Panc1 (cell line): ENCODE results near the gene C18orf54. TPM values are rescaled to one million over a fixed set of nuclear protein-coding genes. Genes with fewer than 3 reads are reported as not detected.

Experiments used
- ATAC-seq: fragments of 200-7000 bp; cut with Tn5 transposase; 2 replicates; pipeline ENCODE4 v1.9.1; 2020; ENCODE audit warnings: mild to moderate bottlenecking, moderate library complexity
- BruUV-seq: library from RNA; stranded (reverse); fragments of 400-500 nt; replicated peaks from 2 replicates; lab custom pipeline; 2021; lab: Mats Ljungman, UMichigan
- CTCF ChIA-PET: fragments of 300-600 bp; sonication (Branson Sonifier 250); formaldehyde crosslinking; loops from one replicate; lab custom pipeline; 2022; ENCODE audit warnings: antibody characterized with exemption; lab: Charles Lee
- POLR2A ChIA-PET: fragments of 300-600 bp; sonication (Branson Sonifier 250); formaldehyde crosslinking; loops from one replicate; lab custom pipeline; 2022; ENCODE audit warnings: antibody characterized with exemption; lab: Charles Lee
- DNase-seq: peaks from one replicate; pipeline ENCODE4 v3.0.0-alpha.2; 2010; ENCODE audit warnings: low read depth, low spot score
- H3K27ac ChIP-seq: 2 replicates; pipeline ENCODE4 v1.5.1; 2011; ENCODE audit warnings: mild to moderate bottlenecking, low read length, inconsistent platforms
- H3K27me3 ChIP-seq: fragments of 200-500 bp; sonication (Bioruptor generic); 2 replicates; pipeline ENCODE4 v1.6.0; 2014; ENCODE audit warnings: low read length, inconsistent platforms; ENCODE audit not compliant: control insufficient read depth, insufficient read depth
- H3K36me3 ChIP-seq: fragments of 200-500 bp; sonication (Bioruptor generic); 2 replicates; pipeline ENCODE4 v1.5.1; 2014; ENCODE audit warnings: inconsistent platforms, mild to moderate bottlenecking, low read length, moderate library complexity; ENCODE audit not compliant: control insufficient read depth, insufficient read depth
- H3K4me1 ChIP-seq: 2 replicates; pipeline ENCODE4 v1.5.1; 2011; ENCODE audit warnings: inconsistent platforms, mild to moderate bottlenecking, low read length, moderate library complexity; ENCODE audit not compliant: control insufficient read depth, insufficient read depth
- H3K4me3 ChIP-seq, 2 experiments: 2 replicates each; pipeline ENCODE4 v1.5.1; 2011 to 2012; ENCODE audit warnings: low read depth in 2 of 2, low read length in 2 of 2, mild to moderate bottlenecking in 2 of 2, inconsistent platforms in 1 of 2, moderate library complexity in 1 of 2
- H3K9me3 ChIP-seq: fragments of 200-500 bp; sonication (Bioruptor generic); 2 replicates; pipeline ENCODE4 v1.5.1; 2014; ENCODE audit warnings: low read depth, mild to moderate bottlenecking, inconsistent platforms, low read length, moderate library complexity; ENCODE audit not compliant: control insufficient read depth, insufficient read depth
- POLR2AphosphoS5 ChIP-seq: IDR thresholded peaks from 2 replicates; pipeline ENCODE4 v1.6.1; 2012; ENCODE audit warnings: mild to moderate bottlenecking, low read depth, low read length, moderate library complexity
- REST ChIP-seq, 2 experiments: IDR thresholded peaks; 2 replicates each; pipeline ENCODE4 v1.6.1; 2011 to 2012; ENCODE audit warnings: low read depth in 2 of 2, control low read depth in 1 of 2, low read length in 1 of 2, mild to moderate bottlenecking in 1 of 2, moderate library complexity in 1 of 2; ENCODE audit not compliant: insufficient read depth in 1 of 2
- SIN3A ChIP-seq: IDR thresholded peaks from 2 replicates; pipeline ENCODE4 v1.6.1; 2012; ENCODE audit warnings: low read depth, mild to moderate bottlenecking, low read length, moderate library complexity, borderline replicate concordance; ENCODE audit not compliant: insufficient read depth
- TCF7L2 ChIP-seq: IDR thresholded peaks from 2 replicates; pipeline ENCODE4 v1.6.1; 2011; ENCODE audit warnings: mild to moderate bottlenecking, low read depth, low read length, inconsistent platforms
- in situ Hi-C: cut with HindIII; loops from 2 replicates; pipeline ENCODE4 v1.10.0; 2016; ENCODE audit warnings: low sequenced_read_pairs, low pct_unique_long_range_greater_than_20kb
- intact Hi-C: fragments of 100-400 bp; cut with micrococcal nuclease; formaldehyde crosslinking; loops from one replicate; pipeline ENCODE4 v1.10.0; 2022; ENCODE audit not compliant: unreplicated experiment
- total RNA-seq: library from RNA; stranded (reverse); gene quantifications from one replicate; pipeline ENCODE4 v1.2.1, GENCODE V29; 2021; ENCODE audit not compliant: unreplicated experiment
- TF ChIP-seq, protein P1 (sequence below): fragments of 450-650 bp; IDR thresholded peaks from 2 replicates; pipeline ENCODE4 v1.5.1; 2017; ENCODE audit warnings: mild to moderate bottlenecking

Gene C18orf54
- total RNA-seq, 1 experiment from 2014 or later, result 7.5 TPM

DNA sequence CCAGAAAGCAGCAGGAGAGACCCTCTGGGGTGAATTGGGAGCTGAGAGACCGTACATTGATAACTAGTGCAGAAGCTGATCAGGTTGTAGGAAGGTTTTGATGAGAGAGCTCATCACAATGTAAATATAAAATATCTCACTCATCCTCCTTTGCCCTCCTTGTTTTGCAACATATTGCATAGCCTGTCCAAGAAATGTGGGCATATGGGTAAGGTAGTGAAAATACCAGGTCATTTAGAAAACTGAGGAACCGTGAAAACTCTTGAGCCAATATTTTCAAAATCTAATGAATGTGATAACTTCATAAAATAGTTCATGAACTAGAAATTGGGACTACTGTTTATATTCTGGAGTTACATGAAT lies 31.4 kb downstream of the C18orf54 start:
- Histone ChIP-seq H3K27me3 (no peaks in the 10 kb centered on the region), H3K36me3 (no peaks in the 10 kb centered on the region), H3K9me3 (no peaks in the 10 kb centered on the region), H3K27ac (0 out of 2 replicates have a peak overlapping the region, but pooled peaks have one; percentile 19), H3K4me1 (peaks cover 4% of the 10 kb centered on the region; the same call in 1 of the 2 replicates), H3K4me3 (no peak overlapping the region)
- CTCF ChIA-PET, result interaction anchor here (0.6 kb wide), 2 partner anchors 48 to 242 kb away, joined by 5 to 6 read pairs; no protein-coding TSS in a partner anchor
- TF ChIP-seq, protein P1, sequence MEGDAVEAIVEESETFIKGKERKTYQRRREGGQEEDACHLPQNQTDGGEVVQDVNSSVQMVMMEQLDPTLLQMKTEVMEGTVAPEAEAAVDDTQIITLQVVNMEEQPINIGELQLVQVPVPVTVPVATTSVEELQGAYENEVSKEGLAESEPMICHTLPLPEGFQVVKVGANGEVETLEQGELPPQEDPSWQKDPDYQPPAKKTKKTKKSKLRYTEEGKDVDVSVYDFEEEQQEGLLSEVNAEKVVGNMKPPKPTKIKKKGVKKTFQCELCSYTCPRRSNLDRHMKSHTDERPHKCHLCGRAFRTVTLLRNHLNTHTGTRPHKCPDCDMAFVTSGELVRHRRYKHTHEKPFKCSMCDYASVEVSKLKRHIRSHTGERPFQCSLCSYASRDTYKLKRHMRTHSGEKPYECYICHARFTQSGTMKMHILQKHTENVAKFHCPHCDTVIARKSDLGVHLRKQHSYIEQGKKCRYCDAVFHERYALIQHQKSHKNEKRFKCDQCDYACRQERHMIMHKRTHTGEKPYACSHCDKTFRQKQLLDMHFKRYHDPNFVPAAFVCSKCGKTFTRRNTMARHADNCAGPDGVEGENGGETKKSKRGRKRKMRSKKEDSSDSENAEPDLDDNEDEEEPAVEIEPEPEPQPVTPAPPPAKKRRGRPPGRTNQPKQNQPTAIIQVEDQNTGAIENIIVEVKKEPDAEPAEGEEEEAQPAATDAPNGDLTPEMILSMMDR, result no peak
- no peak for TF ChIP-seq TCF7L2
- no peak for TF ChIP-seq SIN3A
- TF ChIP-seq POLR2AphosphoS5, result no peak
- TF ChIP-seq REST (IDR thresholded peaks at IDR 0.05; ENCODE audit: insufficient read depth in 1 of 2, low read depth in 2 of 2, low read length in 1 of 2), result no peak
- BruUV-seq, result no TSS peak
- DNase-seq, result no peak
- in situ Hi-C loops (no loop called here), intact Hi-C loops (no loop called here)
- POLR2A ChIA-PET, result no interaction called here
- 0 out of 2 replicates have a peak, but pooled peaks have one; percentile 9 for ATAC-seq

- BruUV-seq, result no TSS peak
- no peaks in the 10 kb centered on the region for H3K9me3 ChIP-seq
- POLR2A ChIA-PET, result no interaction called here
- ATAC-seq (no peak), DNase-seq (no peak)
- H3K27ac ChIP-seq, result no peak overlapping the region
- peaks cover 4% of the 10 kb centered on the region; the same call in 1 of the 2 replicates for H3K4me1 ChIP-seq
- in situ Hi-C loops (no loop called here), intact Hi-C loops (loop anchor here (5.0 kb wide), 1 partner anchor 281 kb away; no protein-coding TSS in a partner anchor)
- H3K4me3 ChIP-seq, result no peak overlapping the region
- no peaks in the 10 kb centered on the region for H3K27me3 ChIP-seq
- CTCF ChIA-PET, result interaction anchor here (0.7 kb wide), 1 partner anchor 283 kb away, joined by 3 read pairs; no protein-coding TSS in a partner anchor
- H3K36me3 ChIP-seq, result no peaks in the 10 kb centered on the region
- TF ChIP-seq POLR2AphosphoS5 (no peak), TCF7L2 (no peak), SIN3A (no peak), REST (IDR thresholded peaks at IDR 0.05; ENCODE audit: insufficient read depth in 1 of 2, low read depth in 2 of 2, low read length in 1 of 2) (no peak)
- TF ChIP-seq, protein P1, result no peak
Measured at GRCh38 chr18:54390838-54391237, 33.1 kb downstream of the C18orf54 start.
